GM12878 (cell line): ENCODE measurements around the gene ZNF775. TPM values are rescaled to one million over a fixed set of nuclear protein-coding genes. Genes with fewer than 3 reads are reported as not detected.
A peak's percentile ranks its signal among the peaks of the same experiment; 100 is the strongest.

ENCODE experiments used
- ATF7 ChIP-seq: fragments of 450-650 bp; IDR thresholded peaks from 2 replicates; pipeline ENCODE4 v1.6.1; 2016; ENCODE audit warnings: low read depth, mild to moderate bottlenecking
- HCFC1 ChIP-seq: fragments of 150-350 bp; IDR thresholded peaks from 2 replicates; pipeline ENCODE4 v1.6.1; 2014; ENCODE audit warnings: low read length
- MEF2A ChIP-seq: IDR thresholded peaks from 2 replicates; pipeline ENCODE4 v1.6.1; 2011; ENCODE audit warnings: low read depth, mild to moderate bottlenecking, low read length, moderate library complexity; ENCODE audit not compliant: insufficient read depth
- RELA ChIP-seq: fragments of 450-650 bp; IDR thresholded peaks from 2 replicates; pipeline ENCODE4 v1.8.0; 2014; ENCODE audit warnings: borderline replicate concordance; ENCODE audit not compliant: partially characterized antibody
- SUPT20H ChIP-seq: IDR thresholded peaks from 2 replicates; pipeline ENCODE4 v1.6.1; 2011; ENCODE audit warnings: low read depth, mild to moderate bottlenecking, low read length, moderate library complexity, borderline replicate concordance; ENCODE audit not compliant: control insufficient read depth
- polyA plus RNA-seq, 11 experiments: library from polyadenylated mRNA; depleted of rRNA in 4 of 11; unstranded in 6 of 11; stranded (reverse) in 5 of 11; fragments of >200 nt; fragmentation: Nextera tagmentation in 4 of 11; fragmentation: Illumina TruSeq in 1 of 11; extraction: Ambion mirVana in 4 of 11; extraction: Trizol in 1 of 11; gene quantifications; 1 replicate in 1 of 11; 2 replicates in 10 of 11; pipeline versions ENCODE4 v1.2.1 to v1.2.3, GENCODE V29; 2011 to 2016; ENCODE audit warnings: inconsistent platforms in 2 of 11, missing spikeins in 2 of 11, low read depth in 1 of 11
- total RNA-seq, 4 experiments: library from RNA; depleted of rRNA in 3 of 4; stranded (reverse); fragments of >200 nt in 3 of 4; fragmentation: Illumina TruSeq in 1 of 4; extraction: Trizol in 1 of 4; gene quantifications; 2 replicates each; pipeline versions ENCODE4 v1.2.1 to v1.2.3, GENCODE V29; 2013 to 2021
- TF ChIP-seq, protein P1 (sequence below): fragments of 450-650 bp; IDR thresholded peaks from 2 replicates; pipeline ENCODE4 v1.6.1; 2017; ENCODE audit warnings: antibody characterized with exemption, mild to moderate bottlenecking, moderate library complexity

The ZNF775 gene
- total and polyA plus RNA-seq, 10 of the 15 experiments (the other 5 are each of a cell fraction or from before 2014, with no cell fraction given) = 0.05 to 14.3 (median 2.1) TPM

GRCh38 chr7:150406567-150407421 lies 27.7 kb downstream of the ZNF775 start (continued):
- TF ChIP-seq, protein P1, sequence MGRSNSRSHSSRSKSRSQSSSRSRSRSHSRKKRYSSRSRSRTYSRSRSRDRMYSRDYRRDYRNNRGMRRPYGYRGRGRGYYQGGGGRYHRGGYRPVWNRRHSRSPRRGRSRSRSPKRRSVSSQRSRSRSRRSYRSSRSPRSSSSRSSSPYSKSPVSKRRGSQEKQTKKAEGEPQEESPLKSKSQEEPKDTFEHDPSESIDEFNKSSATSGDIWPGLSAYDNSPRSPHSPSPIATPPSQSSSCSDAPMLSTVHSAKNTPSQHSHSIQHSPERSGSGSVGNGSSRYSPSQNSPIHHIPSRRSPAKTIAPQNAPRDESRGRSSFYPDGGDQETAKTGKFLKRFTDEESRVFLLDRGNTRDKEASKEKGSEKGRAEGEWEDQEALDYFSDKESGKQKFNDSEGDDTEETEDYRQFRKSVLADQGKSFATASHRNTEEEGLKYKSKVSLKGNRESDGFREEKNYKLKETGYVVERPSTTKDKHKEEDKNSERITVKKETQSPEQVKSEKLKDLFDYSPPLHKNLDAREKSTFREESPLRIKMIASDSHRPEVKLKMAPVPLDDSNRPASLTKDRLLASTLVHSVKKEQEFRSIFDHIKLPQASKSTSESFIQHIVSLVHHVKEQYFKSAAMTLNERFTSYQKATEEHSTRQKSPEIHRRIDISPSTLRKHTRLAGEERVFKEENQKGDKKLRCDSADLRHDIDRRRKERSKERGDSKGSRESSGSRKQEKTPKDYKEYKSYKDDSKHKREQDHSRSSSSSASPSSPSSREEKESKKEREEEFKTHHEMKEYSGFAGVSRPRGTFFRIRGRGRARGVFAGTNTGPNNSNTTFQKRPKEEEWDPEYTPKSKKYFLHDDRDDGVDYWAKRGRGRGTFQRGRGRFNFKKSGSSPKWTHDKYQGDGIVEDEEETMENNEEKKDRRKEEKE = no peak
- TF ChIP-seq MEF2A = no peak
- peak; percentile 55; the same call in 1 of the 2 replicates for TF ChIP-seq ATF7
- no peak for TF ChIP-seq SUPT20H
- no peak for TF ChIP-seq HCFC1
- TF ChIP-seq RELA = no peak
